HCT116 (cell line): Measurements from ENCODE around the gene NUDT8.

Experiments used
- CTCF ChIP-seq, 3 experiments: fragments of 200-600 bp in 1 of 3; sonication (generic) in 1 of 3; IDR thresholded peaks in 2 of 3; conservative IDR thresholded peaks in 1 of 3; 2 replicates each; pipeline ENCODE4 v1.5.1; 2012 to 2017; ENCODE audit warnings: low read depth in 2 of 3, low read length in 2 of 3, antibody characterized with exemption in 1 of 3, borderline replicate concordance in 1 of 3, control low read depth in 1 of 3, mild to moderate bottlenecking in 1 of 3, mixed read lengths in 1 of 3, mixed run types in 1 of 3, moderate library complexity in 1 of 3; ENCODE audit not compliant: insufficient read depth in 1 of 3
- EZH2 ChIP-seq: fragments of 200-600 bp; sonication (generic); IDR thresholded peaks from 2 replicates; pipeline ENCODE4 v1.6.1; 2017; ENCODE audit warnings: antibody characterized with exemption, mixed run types
- SP1 ChIP-seq: IDR thresholded peaks from 2 replicates; pipeline ENCODE4 v1.6.1; 2012; ENCODE audit warnings: low read depth
- SRF ChIP-seq: IDR thresholded peaks from 2 replicates; pipeline ENCODE4 v1.6.1; 2012; ENCODE audit warnings: low read depth
- ZBTB33 ChIP-seq: IDR thresholded peaks from 2 replicates; pipeline ENCODE4 v1.6.1; 2011; ENCODE audit warnings: mild to moderate bottlenecking, low read length, moderate library complexity; ENCODE audit not compliant: insufficient replicate concordance; ENCODE audit errors: extremely low read depth
- ZFX ChIP-seq: fragments of 450-650 bp; IDR thresholded peaks from 2 replicates; pipeline ENCODE4 v1.6.1; 2017

GRCh38 chr11:67586568-67587250 is 43.0 kb downstream of the NUDT8 start:
- TF ChIP-seq CTCF (IDR thresholded peaks at IDR 0.05 in 2 of 3, conservative IDR thresholded peaks at IDR 0.05 in 1 of 3; ENCODE audit: borderline replicate concordance in 1 of 3, insufficient read depth in 1 of 3, low read depth in 2 of 3, low read length in 2 of 3) (no peak), SP1 (no peak), ZFX (no peak), EZH2 (no peak), SRF (no peak), ZBTB33 (no peak)
